HUDEP-2 (cell line): ENCODE data around the gene WSCD2.

ENCODE experiments used
- DNase-seq, 76 experiments: peaks; one replicate each; lab custom pipeline; 2025; ENCODE audit not compliant: unreplicated experiment in 76 of 76; lab: John Stamatoyannopoulos, UW

WSCD2 gene

DNA sequence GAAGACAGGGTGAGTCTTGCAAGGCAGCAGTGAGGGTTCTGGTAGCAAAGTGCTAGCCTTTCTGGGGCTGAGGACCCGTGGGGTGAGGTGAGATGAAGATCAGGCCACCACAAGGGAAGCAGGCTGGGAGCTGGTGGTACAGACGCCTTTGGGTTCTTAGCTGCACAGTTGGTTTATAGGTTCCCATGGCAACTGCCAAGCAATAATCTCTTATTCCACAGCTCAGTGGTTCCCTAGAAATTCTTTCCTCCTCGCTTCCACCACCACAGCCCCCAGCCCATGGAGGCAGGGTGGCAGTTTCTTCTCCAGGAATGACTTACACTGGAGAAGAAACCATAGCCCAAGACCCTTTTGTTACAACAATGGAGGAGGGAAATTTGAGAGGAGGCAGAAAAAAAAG is 127.9 kb downstream of the WSCD2 start:
- DNase-seq = no peak

DNA sequence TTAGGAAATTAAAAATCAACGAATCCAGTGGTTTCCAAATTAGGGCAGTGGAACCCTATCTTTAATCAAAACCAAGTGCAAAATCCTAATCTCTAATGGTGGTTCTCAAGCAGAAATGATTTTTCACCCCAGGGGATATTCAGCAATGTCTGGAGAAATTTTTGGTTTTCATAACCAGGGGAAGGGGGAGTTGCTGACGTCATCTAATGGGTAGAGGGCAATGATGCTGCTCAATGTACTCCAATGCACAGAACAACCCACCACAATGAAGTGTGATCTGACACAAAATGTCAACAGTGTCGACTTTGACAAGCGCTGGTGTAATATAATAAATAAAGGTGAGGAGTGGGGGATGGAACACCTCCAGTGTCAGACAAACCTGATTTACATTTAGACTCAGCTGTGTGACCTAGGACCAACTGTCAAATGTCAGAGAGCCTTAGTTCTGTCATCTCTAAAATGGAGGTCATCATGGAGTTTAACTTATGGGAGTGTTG is 128.6 kb downstream of the WSCD2 start:
- DNase-seq = no peak

DNA sequence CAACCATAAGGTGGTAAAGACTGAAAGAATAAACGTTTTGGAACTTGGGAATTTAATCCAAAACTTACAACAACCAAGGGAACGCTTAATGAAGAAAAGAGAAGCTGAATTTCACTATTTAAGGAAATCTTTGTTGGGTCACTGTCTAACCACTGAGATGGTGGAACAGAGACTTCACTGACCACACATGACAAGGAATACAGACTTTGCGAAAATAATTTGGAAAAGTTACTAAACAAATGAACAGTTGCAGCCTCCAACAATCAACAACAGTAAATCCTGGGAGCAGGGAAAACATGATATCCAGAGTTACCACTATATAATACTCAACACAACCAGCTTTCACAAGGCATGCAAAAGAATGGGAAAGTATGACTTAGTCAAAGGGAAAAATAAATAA is 131.0 kb downstream of the WSCD2 start:
- no peak for DNase-seq

DNA sequence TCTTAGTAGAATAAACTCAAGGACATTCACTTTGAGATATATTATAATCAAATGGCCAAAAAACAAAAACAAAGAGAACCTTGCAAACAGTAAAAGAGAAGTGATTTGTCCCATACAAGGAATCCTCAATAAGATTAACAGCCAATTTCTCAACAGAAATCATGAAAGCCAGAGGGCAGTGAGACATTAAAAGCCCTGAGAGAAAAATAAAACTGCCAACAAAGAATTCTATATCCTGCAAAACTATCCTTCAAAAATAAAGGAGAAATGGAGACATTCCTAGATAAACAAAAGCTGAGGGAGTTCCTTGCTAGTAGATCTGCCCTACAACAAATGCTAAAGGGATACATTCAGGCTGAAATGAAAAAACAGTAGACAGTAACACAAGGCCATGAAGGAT is 131.9 kb downstream of the WSCD2 start:
- no peak for DNase-seq

DNA sequence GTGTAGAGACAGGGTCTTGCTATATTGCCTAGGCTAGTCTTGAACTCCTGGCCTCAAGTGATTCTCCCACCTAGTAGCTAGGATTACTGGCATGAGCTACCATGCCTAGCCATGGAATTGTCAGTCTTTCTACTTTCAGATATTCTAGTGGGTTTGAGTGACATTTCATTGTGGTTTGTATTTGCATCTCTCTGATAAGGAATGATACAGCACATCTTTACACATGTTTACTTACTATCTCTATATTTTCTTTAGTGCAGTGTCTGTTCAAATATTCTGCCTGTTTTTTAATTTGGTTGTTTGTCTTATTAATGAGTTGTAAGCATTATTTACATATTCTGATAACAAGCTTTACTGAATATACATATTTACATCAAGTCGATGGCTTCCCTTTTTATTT is 136.4 kb downstream of the WSCD2 start:
- no peak for DNase-seq

DNA sequence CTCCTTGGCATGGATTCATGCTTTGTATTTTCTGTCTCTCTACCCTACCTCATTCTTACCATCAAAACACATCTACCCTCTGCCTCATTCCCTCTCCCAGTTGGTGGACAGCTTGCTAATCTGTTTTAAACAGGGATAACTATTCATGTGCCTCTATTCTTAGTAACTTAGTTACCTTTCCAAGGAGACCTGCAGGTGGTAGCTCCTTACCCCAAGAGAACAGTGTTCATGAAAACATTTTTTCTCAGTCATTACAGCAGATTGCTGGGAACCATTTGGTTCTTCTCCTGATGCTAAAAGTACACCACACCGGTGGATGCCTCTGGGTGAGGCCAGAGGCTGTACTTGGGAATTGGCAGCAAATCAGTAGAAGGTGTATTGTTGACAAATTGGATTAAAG is 137.0 kb downstream of the WSCD2 start:
- no peak for DNase-seq

DNA sequence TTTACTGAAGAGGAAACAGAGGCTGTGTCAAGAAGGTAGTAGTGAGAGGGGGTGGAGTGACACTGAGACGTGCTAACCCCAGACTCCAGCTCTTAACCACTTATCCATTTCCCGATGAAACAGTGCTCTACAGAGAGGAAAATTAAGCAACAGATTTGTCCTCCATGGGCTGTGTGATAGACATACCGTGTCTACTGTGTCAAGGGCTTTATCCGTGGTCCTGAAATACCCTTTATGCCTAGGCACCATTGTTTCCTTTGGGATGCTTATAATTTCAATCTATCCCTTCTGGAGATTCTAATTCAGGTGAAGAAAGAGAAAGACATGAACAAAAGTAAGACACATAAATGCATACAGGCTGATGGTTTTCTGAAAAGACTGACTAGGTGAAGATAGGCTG is 138.4 kb downstream of the WSCD2 start:
- DNase-seq = no peak

DNA sequence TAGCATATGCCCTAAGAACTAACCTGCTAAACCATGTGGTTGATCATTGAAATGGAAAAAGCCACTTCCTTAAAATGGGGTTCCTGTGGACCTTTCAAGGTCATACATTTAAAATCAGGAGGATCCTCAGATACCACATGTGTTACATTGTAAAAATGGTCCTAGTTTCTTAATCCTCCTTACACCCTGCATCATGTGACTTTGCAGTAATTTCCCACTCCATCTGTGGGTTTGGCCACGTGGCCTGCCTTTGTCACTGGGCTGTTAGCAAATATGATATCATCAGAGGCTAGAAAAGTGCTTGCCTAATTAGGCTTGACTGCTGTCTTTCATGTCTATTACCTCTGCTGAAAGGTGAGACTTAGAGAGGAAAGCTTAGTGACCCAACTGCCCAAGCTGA is 139.3 kb downstream of the WSCD2 start:
- DNase-seq = no peak

DNA sequence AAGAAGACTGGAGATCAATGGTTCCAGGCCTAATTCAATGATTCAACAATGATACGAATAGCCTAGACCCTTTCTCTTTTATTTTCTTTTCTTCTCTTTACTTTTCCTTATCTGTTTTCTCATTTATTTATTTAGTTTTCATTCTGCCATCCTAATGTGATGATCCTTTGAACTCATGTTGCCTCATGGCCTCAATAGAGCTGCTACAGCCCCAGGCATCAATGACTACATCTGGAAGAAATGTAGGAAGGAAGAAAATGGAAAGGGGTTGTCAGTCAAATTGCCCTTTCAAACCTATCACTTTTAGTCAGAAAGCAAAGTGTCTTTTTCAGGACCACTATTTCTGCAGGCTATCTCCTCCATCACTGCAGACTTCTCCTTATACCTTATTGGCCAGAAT is 140.1 kb downstream of the WSCD2 start:
- DNase-seq = no peak

DNA sequence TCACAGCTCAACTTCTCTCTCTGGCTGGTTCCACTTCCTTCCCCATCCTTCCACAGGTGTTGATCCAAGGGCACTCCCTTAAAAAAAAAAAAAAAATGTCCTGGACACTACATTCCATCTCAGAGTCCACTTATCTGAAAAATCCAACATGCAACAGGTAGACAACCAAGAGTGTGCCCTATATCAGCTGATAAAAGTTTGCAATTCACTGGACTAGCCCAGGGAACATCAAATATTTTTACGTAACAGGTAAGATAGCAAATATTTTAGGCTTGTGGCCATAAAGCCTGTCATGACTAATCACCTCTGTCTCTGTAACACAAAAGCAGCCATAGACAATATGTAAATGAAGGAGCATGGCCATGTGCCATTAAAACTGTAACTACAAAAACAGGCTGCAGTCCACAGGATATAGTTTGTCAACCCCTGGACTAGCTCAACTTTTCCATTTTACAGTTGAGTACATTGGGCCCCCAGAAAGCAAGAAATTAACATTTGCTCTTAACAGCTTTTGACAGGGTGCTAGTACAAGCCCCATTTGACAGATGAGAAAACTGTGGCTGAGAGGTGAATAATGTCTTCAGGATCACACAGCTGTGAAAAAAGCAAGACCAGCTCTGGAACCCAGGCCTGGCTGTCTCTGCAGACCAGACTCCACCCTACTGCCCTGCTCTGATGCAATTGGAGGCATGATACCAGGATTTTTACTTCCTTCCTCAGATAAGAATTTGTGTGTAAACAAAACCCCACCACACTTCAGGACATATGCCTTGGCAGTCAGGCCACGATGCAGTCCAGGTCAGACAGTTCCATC is 141.2 kb downstream of the WSCD2 start:
- no peak for DNase-seq

DNA sequence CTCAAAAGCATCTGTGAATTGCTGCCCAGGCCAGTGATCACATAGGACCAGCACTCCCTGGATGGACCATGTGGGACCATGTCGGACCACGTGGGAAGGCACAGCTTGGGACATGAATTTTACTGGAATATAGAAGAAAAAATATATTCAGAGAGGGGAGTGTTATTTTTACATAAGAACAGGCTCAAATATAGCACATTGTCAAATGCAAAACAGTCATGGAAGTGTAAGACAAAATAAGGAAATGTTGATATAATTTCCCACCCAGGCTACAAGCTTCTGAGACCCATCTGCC is 141.7 kb downstream of the WSCD2 start:
- DNase-seq = no peak

DNA sequence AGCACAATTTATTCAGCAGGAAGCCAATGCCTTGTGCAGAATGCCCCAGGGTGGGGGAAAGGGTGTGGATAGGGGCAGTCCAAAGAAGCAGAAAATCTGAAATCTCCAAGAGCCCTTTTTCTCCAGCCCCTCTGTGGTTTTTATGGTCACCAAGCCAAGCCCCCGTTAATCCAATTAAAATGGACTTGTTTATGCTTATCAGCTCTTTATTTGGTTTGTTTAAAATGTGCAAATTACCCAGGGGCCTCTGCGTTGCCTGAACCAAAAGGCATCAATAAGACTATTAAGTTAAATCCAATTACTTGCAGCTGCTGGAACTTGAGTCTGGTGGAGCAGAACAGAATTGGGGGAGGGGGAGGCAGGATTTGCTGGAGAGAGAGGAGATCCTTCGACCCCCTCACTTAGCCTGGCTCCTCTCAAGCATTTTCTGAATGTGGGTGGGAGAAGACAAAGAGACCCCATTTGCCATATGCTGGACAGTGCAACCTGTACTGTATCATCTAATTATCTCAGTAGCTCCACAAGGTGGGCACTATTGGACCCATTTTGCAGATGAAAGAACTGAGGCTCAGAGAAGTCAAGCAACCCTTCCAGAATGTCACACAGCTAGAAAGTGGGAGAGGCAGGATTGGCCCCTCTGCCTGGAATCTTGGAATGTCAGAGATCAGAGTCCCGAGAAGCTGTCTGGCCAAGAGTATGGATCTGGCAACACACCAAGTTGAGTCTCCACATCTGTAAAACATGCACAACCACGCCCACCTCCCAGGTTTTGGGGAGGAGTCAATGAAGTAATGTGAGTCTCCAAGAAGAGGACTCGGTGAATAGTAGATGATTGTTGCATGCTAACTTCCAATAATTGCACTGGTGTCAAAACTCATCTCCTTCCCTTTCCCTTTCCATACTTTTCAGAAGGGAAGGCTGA is 143.1 kb downstream of the WSCD2 start:
- no peak for DNase-seq

DNA sequence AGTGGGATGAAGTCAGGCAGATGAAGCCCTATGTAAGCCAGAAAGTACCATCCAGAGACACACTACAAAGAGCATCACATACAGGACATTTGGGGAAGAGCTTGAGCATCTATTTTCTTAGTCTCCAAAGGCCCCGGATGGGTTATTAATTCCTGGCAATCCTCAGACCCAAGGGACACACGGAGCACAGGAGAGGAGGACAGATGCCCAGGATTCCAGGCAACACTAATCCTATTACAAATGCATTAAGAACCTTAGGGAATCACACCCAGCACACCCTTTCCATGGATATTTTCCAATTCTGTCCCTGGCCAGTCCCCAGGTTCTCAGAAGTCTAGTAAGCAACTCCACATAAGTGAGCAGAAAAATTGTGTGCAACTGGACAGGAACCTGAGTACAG is 144.1 kb downstream of the WSCD2 start:
- DNase-seq = no peak

DNA sequence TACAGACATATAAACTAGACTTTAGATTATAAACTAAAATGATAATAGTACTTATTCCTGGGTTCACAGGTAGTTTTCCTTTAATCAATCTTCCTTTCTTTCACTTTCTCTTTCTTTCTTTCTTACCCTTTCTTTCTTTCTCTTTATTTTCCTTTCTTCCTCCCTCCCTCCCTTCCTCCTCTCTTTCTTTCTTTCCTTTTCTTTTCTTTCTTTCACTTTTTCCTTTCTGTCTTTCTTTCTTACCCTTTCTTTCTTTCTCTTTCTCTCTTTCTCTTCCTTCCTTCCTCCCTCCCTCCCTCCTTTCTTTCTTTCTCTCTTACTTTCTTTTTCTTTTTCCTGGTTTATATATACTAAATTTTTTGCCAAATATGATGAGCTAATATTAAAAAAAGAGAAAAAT is 148.5 kb downstream of the WSCD2 start:
- no peak for DNase-seq

DNA sequence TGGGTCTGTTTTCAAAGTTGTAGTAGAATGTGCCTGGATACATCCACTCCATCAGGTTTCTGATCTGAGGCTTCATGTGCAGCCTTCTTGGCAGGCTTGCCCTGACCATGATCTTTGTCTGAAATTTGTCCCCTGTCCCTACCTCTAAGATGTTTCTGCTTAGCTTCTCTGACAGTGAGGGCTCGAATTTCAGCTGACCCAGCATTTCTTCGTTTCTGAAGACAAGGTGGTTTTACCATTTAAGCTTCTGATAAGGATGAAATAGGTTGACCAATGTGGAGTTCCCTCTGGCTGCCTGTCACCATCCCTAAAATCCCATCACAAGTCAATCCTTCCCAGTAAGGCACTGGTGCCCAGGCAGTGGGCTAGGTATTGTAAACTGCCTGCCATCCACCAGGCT is 153.1 kb downstream of the WSCD2 start:
- DNase-seq = no peak

DNA sequence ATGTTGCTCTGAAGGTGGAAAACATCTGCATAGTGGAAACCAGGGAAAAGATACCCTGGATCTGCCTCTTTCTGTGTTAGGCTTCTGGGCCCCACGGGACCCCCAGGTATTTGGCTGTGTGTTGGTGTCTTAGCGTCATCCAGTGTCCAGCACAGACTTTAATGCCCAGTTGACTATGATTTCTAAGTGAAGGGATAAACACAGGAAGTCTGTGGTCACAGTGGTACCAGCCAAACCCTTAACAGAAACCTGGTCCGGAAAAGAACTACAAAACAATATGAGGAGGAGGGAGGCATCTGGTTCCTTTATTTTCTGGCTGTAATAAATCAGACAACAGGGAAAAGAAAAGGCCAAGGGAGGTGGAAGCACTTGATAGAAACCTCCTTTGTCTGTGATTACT is 153.6 kb downstream of the WSCD2 start:
- no peak for DNase-seq

DNA sequence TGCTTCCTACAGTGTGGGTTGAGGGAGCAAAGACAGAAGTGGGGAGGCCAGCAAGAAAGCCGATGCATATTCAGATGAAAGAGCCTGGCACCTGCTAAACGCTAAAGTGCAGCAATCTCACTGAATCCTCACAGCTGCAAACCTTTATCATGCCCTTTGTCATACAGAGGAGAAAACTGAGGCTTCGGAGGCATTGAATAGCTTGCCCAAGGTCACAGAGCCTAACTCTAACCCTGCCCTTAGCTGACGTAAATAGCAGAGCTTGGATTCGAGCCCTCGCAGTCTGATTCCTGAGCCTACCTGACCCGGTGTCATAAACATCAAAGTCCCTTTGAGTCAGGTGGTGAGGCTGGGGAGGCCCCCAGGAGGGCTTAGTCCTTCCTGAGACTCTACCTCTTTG is 155.1 kb downstream of the WSCD2 start:
- no peak for DNase-seq

DNA sequence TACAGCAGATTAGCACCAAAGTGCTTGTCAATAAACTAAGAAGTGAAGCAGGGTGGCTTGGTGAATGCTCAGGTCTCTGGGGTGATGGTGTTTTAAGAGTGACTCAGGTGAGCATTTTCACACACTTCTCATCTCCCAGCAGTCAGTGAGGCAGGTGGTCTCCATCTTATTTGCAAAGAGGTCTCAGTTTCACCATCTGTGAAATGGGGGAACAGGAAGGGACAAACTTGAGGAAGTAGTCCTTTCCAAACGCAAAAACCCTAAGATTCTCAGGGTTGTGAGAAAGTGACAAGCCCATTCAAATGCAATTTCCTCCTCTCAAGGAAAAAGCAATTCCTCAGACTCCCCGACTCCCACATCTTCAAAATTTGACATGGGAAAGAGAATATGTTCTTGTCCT is 155.9 kb downstream of the WSCD2 start:
- no peak for DNase-seq

DNA sequence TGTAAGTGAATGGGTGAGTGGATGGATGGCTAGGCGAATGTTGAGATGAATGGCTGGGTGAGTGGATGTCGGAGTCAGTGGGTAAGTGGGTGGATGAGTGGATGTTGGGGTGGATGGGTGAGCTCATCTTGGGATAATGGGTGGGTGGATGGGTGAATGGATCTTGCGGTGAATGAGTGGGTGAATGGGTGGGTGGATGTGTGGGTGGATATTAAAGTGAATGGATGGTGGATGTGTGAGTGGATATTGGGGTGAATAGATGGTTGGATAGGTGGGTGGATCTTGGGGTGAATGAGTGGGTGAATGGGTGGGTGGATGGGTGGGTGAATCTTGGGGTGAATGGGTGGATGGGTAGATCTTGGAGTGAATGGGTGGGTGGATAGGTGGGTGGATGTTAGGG is 158.1 kb downstream of the WSCD2 start:
- DNase-seq = no peak

DNA sequence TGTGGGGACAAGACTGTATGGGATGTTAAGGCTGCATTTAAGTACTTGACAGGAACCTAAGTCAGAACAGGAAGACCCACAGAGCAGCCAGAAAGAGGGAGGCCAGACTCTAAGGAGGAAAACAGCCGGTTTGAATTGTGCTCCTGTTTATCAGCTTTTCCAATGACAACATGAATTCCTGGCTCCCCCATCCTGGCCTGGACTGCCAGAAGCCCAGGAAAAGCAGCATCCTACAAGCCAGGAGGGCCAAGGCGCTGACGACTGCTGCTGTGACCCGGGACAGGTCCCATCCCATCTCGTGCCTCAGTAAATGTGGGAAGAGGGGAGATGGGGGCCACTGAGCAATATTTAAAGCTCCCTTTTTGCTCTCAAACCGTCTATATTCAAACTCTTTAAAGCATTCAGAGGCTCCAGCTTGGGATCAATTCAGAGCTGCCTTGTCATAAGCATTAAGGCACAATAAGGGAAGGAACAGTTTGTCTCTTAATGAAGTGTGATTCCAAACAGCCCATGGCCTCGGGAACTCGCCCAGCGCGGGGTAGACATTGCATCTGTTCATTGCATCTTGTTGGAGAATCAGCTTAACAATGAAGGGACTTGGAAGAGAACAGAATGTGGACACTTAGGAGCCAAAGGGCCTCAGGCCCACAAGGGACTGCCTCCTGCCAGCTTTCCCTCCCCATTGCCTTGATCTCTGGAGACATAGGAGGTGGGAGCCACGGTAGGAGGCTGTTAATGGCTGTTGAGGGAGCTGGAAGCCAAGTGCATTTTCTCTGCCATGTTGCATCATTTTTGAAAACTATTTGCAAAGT is 160.5 kb downstream of the WSCD2 start:
- no peak for DNase-seq

DNA sequence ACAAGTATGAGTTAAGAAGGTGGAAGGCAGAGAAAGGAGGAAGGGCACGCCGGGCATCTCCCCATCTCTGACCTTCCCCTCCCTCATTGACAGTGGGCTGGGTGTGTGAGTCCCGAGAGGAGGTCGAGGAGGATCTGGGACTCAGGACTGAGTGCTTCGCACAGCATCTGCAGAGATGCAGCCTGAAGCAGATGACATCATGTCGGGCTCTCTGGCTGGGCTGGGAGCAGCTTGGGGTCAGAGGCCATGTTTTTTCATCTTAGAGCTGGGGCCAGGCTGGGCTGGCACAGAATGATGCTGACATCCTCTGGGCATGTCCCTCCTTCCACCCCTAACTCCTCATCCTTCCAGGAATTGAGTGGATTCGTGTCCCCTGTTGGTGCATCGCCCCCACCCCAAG is 166.6 kb downstream of the WSCD2 start:
- DNase-seq = no peak
